GM23248 (cell line): ENCODE measurements around the gene GPM6B.

Source experiments
- EZH2 ChIP-seq: fragments of 200-600 bp; sonication (generic); IDR thresholded peaks from 2 replicates; pipeline ENCODE4 v1.6.1; 2018; ENCODE audit warnings: antibody characterized with exemption, mild to moderate bottlenecking; ENCODE audit not compliant: insufficient read depth, poor library complexity, severe bottlenecking
- EZH2phosphoT487 ChIP-seq: fragments of 200-600 bp; sonication (generic); IDR thresholded peaks from 2 replicates; pipeline ENCODE4 v1.6.1; 2018; ENCODE audit warnings: antibody characterized with exemption, moderate library complexity, mild to moderate bottlenecking, low read depth; ENCODE audit not compliant: insufficient read depth

DNA sequence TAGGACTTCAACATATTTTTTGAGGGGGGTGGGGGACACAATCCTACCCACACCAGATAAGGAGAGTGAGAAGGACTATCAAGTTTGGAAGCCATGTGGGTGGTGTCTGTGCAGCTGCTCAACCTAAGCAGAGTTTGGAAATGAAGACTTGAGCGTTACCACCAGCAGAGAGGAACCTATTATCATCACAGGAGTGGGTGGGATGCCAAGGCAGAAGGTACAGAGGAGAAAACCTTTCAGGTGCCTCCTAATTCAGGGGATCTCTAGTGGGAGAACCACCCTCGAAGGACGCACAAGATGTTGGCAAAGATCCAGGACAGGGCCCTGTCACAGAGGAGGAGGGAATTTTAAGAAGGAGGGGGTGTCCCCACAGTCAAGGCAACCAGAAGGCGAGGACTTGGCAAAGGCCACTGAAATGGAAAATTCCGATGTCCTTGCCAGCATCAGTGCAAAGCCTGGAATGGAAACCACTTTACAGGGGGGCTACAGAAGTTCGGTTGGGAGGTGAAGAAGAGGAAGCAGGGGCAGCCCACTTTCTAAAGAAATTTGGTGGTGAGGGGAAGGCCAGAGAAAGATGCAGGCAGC lies 8.4 kb upstream of the GPM6B start:
- TF ChIP-seq EZH2, result no peak
- no peak for TF ChIP-seq EZH2phosphoT487
